HepG2 (cell line): ENCODE measurements around the gene SCARF1. TPM values are rescaled to one million over a fixed set of nuclear protein-coding genes. Genes with fewer than 3 reads are reported as not detected.

Experiments used
- ASH2L ChIP-seq: fragments of 300-600, 200-600 bp; sonication (generic); IDR thresholded peaks from 2 replicates; pipeline ENCODE4 v1.7.0; 2017; ENCODE audit warnings: low read depth, mild to moderate bottlenecking, moderate library complexity, mixed read lengths, low read length; ENCODE audit not compliant: insufficient read length
- ATF7-NPFF ChIP-seq: sonication (generic); formaldehyde crosslinking; IDR thresholded peaks from 2 replicates; pipeline ENCODE4 v1.8.1; 2023; ENCODE audit warnings: mild to moderate bottlenecking, low read depth, missing genetic modification reagents, moderate library complexity
- BRCA1 ChIP-seq: sonication (generic); formaldehyde crosslinking; IDR thresholded peaks from 2 replicates; pipeline ENCODE4 v1.4.0; 2020; ENCODE audit warnings: missing genetic modification reagents
- HIVEP1 ChIP-seq: sonication (generic); formaldehyde crosslinking; IDR thresholded peaks from 2 replicates; pipeline ENCODE4 v1.4.0; 2020; ENCODE audit warnings: mild to moderate bottlenecking, missing genetic modification reagents
- HOXA5 ChIP-seq: sonication (generic); formaldehyde crosslinking; IDR thresholded peaks from 2 replicates; pipeline ENCODE4 v1.4.0; 2020; ENCODE audit warnings: missing genetic modification reagents
- MED1 ChIP-seq: sonication (generic); formaldehyde crosslinking; IDR thresholded peaks from 2 replicates; pipeline ENCODE4 v1.4.0; 2020; ENCODE audit warnings: missing genetic modification reagents
- MYC ChIP-seq: sonication (generic); formaldehyde crosslinking; IDR thresholded peaks from 2 replicates; pipeline ENCODE4 v1.9.0; 2021; ENCODE audit warnings: missing genetic modification reagents, borderline replicate concordance
- NR2F2 ChIP-seq: IDR thresholded peaks from 2 replicates; pipeline ENCODE4 v1.6.1; 2012; ENCODE audit warnings: low read depth, inconsistent platforms, borderline replicate concordance
- SIX1 ChIP-seq: sonication (generic); formaldehyde crosslinking; IDR thresholded peaks from 2 replicates; pipeline ENCODE4 v1.4.0; 2020; ENCODE audit warnings: missing genetic modification reagents, borderline replicate concordance
- SMAD9 ChIP-seq: sonication (generic); formaldehyde crosslinking; IDR thresholded peaks from 2 replicates; pipeline ENCODE4 v1.5.1; 2020; ENCODE audit warnings: mild to moderate bottlenecking, missing genetic modification reagents
- ZNF318 ChIP-seq: sonication (generic); formaldehyde crosslinking; IDR thresholded peaks from 2 replicates; pipeline ENCODE4 v1.4.0; 2020; ENCODE audit warnings: mild to moderate bottlenecking, missing genetic modification reagents
- ZNF331 ChIP-seq: sonication (generic); formaldehyde crosslinking; IDR thresholded peaks from 2 replicates; pipeline ENCODE4 v1.4.0; 2020; ENCODE audit warnings: missing genetic modification reagents
- ZNF44 ChIP-seq: sonication (generic); formaldehyde crosslinking; IDR thresholded peaks from 2 replicates; pipeline ENCODE4 v1.5.1; 2020; ENCODE audit warnings: mild to moderate bottlenecking, missing genetic modification reagents
- ZNF572 ChIP-seq: sonication (generic); formaldehyde crosslinking; IDR thresholded peaks from 2 replicates; pipeline ENCODE4 v1.5.1; 2020; ENCODE audit warnings: mild to moderate bottlenecking, missing genetic modification reagents
- ZNF678 ChIP-seq: sonication (generic); formaldehyde crosslinking; IDR thresholded peaks from 2 replicates; pipeline ENCODE4 v1.4.0; 2020; ENCODE audit warnings: mild to moderate bottlenecking, missing genetic modification reagents
- ZNF724P ChIP-seq: sonication (generic); formaldehyde crosslinking; IDR thresholded peaks from 2 replicates; pipeline ENCODE4 v1.8.0; 2022; ENCODE audit warnings: missing genetic modification reagents, borderline replicate concordance
- ZUFSP ChIP-seq: sonication (generic); formaldehyde crosslinking; IDR thresholded peaks from 2 replicates; pipeline ENCODE4 v1.9.0; 2021; ENCODE audit warnings: missing genetic modification reagents, mild to moderate bottlenecking, borderline replicate concordance
- polyA plus RNA-seq, 8 experiments: library from polyadenylated mRNA; depleted of rRNA in 3 of 8; stranded (reverse) in 7 of 8; unstranded in 1 of 8; fragments of >200 nt; fragmentation: Illumina TruSeq in 4 of 8; extraction: Trizol in 4 of 8; gene quantifications; 2 replicates each; pipeline versions ENCODE4 v1.2.1 to v1.2.3, GENCODE V29; 2011 to 2016; ENCODE audit warnings: low read depth in 4 of 8, missing spikeins in 1 of 8, mixed read lengths in 1 of 8; ENCODE audit not compliant: insufficient read depth in 1 of 8
- total RNA-seq, 5 experiments: library from RNA; depleted of rRNA; stranded (reverse); fragments of >200 nt; fragmentation: Illumina TruSeq; extraction: Trizol; gene quantifications; 2 replicates each; pipeline ENCODE4 v1.2.3, GENCODE V29; 2016; ENCODE audit warnings: low read depth in 1 of 5
- TF ChIP-seq, protein P1 (sequence below): IDR thresholded peaks from 2 replicates; pipeline ENCODE4 v1.6.1; 2016; ENCODE audit warnings: missing biosample characterization, missing genetic modification reagents, low read depth

Gene SCARF1
- total and polyA plus RNA-seq, 2 of the 13 experiments (the other 11 are each of a cell fraction or from before 2014, with no cell fraction given) = 0.24 to 0.71 TPM

DNA sequence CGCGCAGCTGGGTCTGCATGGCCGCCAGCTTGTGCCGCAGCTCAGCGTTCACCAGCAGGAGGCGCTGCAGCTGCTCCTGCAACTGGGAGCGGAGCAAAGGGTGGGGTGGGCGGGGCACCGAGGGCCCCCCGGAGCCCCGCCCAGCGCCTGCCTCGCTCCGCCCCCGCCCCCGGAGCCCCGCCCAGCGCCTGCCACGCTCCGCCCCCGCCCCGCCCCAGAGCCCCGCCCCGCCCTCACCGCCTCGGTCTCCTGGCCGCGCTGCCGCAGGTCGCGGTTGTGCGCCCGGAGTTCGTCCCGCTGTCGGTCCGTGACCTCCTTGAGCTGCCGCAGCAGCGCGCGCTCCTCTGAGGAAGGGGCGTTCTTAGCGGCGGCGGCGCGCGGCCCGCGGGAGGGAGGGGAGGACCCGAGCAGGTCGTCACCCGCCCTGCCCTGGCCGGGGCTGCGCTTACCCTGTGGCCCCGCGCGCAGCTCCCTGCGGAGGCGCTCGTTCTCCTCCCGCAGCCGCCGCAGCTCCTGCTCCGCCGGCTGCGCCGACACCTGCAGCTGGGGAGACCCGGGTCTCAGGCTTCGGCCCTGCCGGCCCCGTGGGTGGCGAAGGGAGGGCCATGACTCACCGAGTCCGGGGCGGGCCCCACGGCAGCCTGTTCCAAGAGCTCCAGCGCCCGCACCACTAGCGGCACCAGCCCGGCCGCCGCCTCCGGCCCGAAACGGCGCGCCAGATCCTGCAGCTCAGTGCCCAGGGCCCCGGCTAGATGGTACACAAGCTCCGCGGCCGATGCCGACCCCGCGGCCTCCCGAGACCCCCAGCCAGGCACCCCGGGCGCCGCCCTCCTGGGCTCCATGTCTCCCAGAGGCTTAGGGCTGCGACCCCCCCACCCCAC is 3.7 kb upstream of the SCARF1 start (continued):
- peak; percentile 34 for TF ChIP-seq ASH2L
- no peak for TF ChIP-seq NR2F2
- TF ChIP-seq ZNF331 (CRISPR knock-in tag) = peak; percentile 86
- TF ChIP-seq ZNF44 = no peak
- TF ChIP-seq MYC (CRISPR knock-in tag) = peak; percentile 66; the same call in 1 of the 2 replicates
- no peak for TF ChIP-seq ZUFSP (CRISPR knock-in tag)
- TF ChIP-seq ZNF572 (CRISPR knock-in tag) = no peak
- peak; percentile 29 for TF ChIP-seq MED1 (CRISPR knock-in tag)
- TF ChIP-seq ATF7-NPFF (CRISPR knock-in tag) = peak; percentile 40; the same call in 1 of the 2 replicates
- TF ChIP-seq SIX1 (CRISPR knock-in tag) = no peak
- TF ChIP-seq BRCA1 (CRISPR knock-in tag) = peak; percentile 30; the same call in 1 of the 2 replicates
- 0 out of 2 replicates have a peak, but pooled peaks have one; percentile 27 for TF ChIP-seq ZNF678 (CRISPR knock-in tag)
- no peak for TF ChIP-seq HOXA5 (CRISPR knock-in tag)
- TF ChIP-seq ZNF724P = no peak
- peak; percentile 8; the same call in 1 of the 2 replicates for TF ChIP-seq ZNF318 (CRISPR knock-in tag)
- TF ChIP-seq SMAD9 (CRISPR knock-in tag) = no peak
- TF ChIP-seq, protein P1, sequence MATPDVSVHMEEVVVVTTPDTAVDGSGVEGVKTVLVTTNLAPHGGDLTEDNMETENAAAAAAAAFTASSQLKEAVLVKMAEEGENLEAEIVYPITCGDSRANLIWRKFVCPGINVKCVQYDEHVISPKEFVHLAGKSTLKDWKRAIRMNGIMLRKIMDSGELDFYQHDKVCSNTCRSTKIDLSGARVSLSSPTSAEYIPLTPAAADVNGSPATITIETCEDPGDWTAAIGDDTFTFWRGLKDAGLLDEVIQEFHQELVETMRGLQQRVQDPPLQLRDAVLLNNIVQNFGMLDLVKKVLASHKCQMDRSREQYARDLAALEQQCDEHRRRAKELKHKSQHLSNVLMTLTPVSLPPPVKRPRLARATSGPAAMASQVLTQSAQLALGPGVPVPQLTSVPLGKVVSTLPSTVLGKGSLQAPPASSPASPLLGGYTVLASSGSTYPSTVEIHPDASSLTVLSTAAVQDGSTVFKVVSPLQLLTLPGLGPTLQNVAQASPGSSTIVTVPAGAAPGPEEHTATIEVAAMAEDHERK (CRISPR knock-in tag) = no peak
- no peak; the same call in 1 of the 2 replicates for TF ChIP-seq HIVEP1
